Measurements from ENCODE around the gene CHST12. TPM values are rescaled to one million over a fixed set of nuclear protein-coding genes. Genes with fewer than 3 reads are reported as not detected.

CHST12 gene
- total and polyA plus RNA-seq, 2 of the 4 experiments (the other 2 are of a cell fraction) = 3.8 to 27.0 TPM

DNA sequence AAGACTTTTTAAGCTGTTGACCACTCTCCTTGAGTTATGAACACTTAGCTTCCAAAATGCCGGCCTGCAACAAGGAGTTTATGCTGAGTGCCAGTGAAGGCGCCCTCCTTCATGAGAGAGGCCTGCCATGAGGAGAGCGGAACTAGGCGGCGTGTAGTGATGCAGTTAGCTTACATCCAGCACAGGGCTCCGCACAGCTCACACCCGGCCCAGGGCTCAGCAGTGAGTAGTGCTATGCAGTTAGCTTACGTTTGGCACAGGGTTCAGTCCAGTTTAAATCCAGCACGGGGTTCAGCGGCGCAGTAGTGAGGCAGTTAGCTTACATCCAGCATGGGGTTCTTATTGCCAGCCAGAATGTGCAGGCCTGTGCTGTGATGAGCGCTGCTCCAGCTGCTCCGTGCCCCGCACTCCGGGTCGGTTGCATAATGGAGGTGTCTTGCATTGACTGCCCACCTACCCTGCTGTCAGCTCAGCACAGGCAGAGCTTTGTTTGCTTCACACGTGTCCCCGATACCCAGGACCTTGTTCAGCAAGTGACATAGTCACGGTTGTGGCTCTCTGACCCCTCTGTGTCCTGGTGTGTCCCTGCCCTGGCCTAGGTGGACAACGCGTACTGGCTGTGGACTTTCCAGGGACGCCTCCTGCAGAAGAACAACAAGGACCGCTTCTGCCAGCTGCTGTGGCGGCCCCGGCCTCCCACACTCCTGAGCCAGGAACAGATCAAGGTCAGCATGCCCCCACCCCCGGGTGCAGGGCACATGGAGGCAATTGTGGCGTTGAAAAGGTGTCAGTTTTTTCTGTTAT lies 26.9 kb upstream of the CHST12 start:
- Histone ChIP-seq H3K4me1 (ENCODE audit: control insufficient read depth, insufficient read depth, low read length) (no peaks in the 10 kb centered on the region), H3K79me1 (ENCODE audit: low read depth in 1 of 2, low read length in 2 of 2) (peaks cover 23 to 48% of the 10 kb centered on the region in 2 experiments), H3K36me3 (ENCODE audit: control insufficient read depth, insufficient read depth, low read length) (peaks cover 91% of the 10 kb centered on the region), H3K27ac (ENCODE audit: insufficient read depth, low read length) (no peak overlapping the region), H3K9me3 (ENCODE audit: control insufficient read depth, insufficient read depth, low read length) (no peaks in the 10 kb centered on the region), H3K14ac (replicated peaks; ENCODE audit: low read depth, low read length) (no peak overlapping the region), H2AK9ac (replicated peaks; ENCODE audit: low read depth, low read length, poor library complexity) (peak overlapping the region; percentile 62), H3K4me2 (ENCODE audit: low read depth, low read length) (no peak overlapping the region), H3K18ac (ENCODE audit: low read depth, low read length) (no peak overlapping the region), H3K4me3 (ENCODE audit: insufficient read depth, low read depth, low read length) (no peak overlapping the region), H3K56ac (ENCODE audit: extremely low read depth, insufficient read depth, low read length) (no peak overlapping the region), H2BK20ac (ENCODE audit: low read depth, low read length) (no peak overlapping the region), H3K9me1 (ENCODE audit: insufficient read depth, low read length) (peaks cover 3% of the 10 kb centered on the region; the same call in 1 of the 2 replicates), H4K5ac (ENCODE audit: low read depth, low read length) (no peak overlapping the region), H3K23ac (ENCODE audit: low read depth, low read length) (no peak overlapping the region), H3K4ac (ENCODE audit: low read depth, low read length) (no peak overlapping the region), H3K9ac (ENCODE audit: low read depth, low read length) (no peak overlapping the region), H2BK120ac (ENCODE audit: low read depth, low read length) (no peak overlapping the region), H4K20me1 (ENCODE audit: insufficient read depth, low read length) (peaks cover 36% of the 10 kb centered on the region), H2AFZ (replicated peaks; ENCODE audit: low read length, poor library complexity) (peak overlapping the region; percentile 48), H3K27me3 (ENCODE audit: control insufficient read depth, insufficient read depth, low read length) (no peaks in the 10 kb centered on the region), H4K91ac (ENCODE audit: insufficient read depth, low read depth, low read length) (no peak overlapping the region), H2AK5ac (ENCODE audit: low read depth, low read length) (no peak overlapping the region), H4K8ac (ENCODE audit: low read depth in 2 of 2, low read length in 2 of 2) (no peak overlapping the region), H2BK5ac (ENCODE audit: low read depth, low read length, poor library complexity, severe bottlenecking) (no peak overlapping the region), H2BK15ac (ENCODE audit: low read depth, low read length) (no peak overlapping the region)
- TF ChIP-seq CEBPB (IDR thresholded peaks at IDR 0.05; ENCODE audit: low read depth, low read length) (no peak), BHLHE40 (IDR thresholded peaks at IDR 0.05; ENCODE audit: low read depth, low read length) (no peak), NFE2L2 (IDR thresholded peaks at IDR 0.05; ENCODE audit: low read depth, low read length) (no peak), MXI1 (IDR thresholded peaks at IDR 0.05; ENCODE audit: borderline replicate concordance, low read depth, low read length) (no peak), RAD21 (IDR thresholded peaks at IDR 0.05; ENCODE audit: low read length) (no peak), RFX5 (IDR thresholded peaks at IDR 0.05; ENCODE audit: low read depth, low read length) (no peak), POLR2A (IDR thresholded peaks at IDR 0.05; ENCODE audit: low read depth, low read length) (no peak)
- TF ChIP-seq, protein P1, sequence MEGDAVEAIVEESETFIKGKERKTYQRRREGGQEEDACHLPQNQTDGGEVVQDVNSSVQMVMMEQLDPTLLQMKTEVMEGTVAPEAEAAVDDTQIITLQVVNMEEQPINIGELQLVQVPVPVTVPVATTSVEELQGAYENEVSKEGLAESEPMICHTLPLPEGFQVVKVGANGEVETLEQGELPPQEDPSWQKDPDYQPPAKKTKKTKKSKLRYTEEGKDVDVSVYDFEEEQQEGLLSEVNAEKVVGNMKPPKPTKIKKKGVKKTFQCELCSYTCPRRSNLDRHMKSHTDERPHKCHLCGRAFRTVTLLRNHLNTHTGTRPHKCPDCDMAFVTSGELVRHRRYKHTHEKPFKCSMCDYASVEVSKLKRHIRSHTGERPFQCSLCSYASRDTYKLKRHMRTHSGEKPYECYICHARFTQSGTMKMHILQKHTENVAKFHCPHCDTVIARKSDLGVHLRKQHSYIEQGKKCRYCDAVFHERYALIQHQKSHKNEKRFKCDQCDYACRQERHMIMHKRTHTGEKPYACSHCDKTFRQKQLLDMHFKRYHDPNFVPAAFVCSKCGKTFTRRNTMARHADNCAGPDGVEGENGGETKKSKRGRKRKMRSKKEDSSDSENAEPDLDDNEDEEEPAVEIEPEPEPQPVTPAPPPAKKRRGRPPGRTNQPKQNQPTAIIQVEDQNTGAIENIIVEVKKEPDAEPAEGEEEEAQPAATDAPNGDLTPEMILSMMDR (conservative IDR thresholded peaks at IDR 0.05; ENCODE audit: low read depth, low read length) = no peak
- WGBS, 2 experiments (ENCODE audit: extremely low coverage in 2 of 2, insufficient read length in 1 of 2) = 99% methylated on average over 19 of the region's 27 CpGs; no CpG with 5 or more reads in 1 of the 2 experiments
- POLR2A ChIA-PET (ENCODE audit: unreplicated experiment) = interaction anchor here (0.6 kb wide), 1 partner anchor 17 kb away, joined by 5 read pairs; no protein-coding TSS in a partner anchor
- DNase-seq = no peak
- intact Hi-C loops (cut with micrococcal nuclease) = no loop called here
- in situ Hi-C loops (cut with MboI; ENCODE audit: low sequenced_read_pairs) = no loop called here
- no peak for ATAC-seq (ENCODE audit: low read depth)
- dilution Hi-C loops (cut with HindIII; ENCODE audit: low sequenced_read_pairs, unreplicated experiment) = no loop called here
- BruUV-seq (replicated peaks) = no TSS peak
- CTCF ChIA-PET = no interaction called here

All from IMR-90 (cell line).